ENCODE data around the gene TTC9. TPM values are rescaled to one million over a fixed set of nuclear protein-coding genes. Genes with fewer than 3 reads are reported as not detected.

TTC9 gene
- total RNA-seq, 4 donors from 2014 or later, result 22.5 to 50.6 (median 32.5) TPM

DNA sequence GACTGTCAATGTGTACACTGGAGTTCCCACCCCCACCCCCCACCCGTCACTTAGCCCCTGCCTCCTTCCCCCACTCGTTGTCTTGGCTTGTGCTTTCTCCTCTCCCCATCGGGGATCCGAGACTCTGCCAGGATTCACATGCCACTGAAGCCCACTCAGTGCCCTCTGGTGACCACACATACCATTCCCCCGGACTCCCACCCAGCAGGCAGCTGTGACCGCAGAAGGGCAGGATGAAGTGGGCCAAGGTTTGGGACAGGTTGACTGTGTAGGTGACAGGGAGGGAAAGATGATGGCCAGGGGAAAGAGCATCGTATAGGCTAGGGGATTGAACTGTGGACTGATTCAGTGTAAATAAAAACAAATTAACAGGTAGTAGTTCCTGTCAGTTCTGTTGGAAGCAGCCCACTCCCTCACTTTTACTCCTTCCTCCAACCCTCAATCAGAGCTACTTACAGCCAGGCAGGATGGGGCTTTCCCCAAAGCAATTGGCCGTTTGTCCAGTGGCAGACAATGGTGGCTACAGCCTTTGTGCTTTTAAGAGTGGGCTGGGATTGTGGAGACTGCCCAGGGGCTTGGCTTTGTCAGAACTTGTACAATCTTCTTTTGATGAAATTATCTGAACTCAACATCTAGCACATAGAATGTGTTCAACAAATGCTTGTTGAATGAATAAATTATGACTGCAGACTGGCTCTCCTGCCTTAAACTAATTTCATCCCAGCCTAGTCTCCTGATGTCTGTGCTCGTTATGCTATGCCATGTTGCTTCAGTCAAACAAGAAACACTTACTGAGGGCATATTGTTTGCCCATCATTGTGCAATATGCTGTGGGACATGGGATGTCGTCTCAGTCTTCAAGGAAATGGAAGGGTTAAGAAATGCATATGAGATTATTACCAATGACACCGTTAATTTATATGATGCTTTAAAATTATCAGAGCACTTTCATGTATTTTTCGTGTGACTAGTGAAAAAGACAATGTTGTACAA, 30.2 kb downstream of the TTC9 start:
- no peak for TF ChIP-seq POLR2A (IDR thresholded peaks at IDR 0.05)
- TF ChIP-seq, protein P1, sequence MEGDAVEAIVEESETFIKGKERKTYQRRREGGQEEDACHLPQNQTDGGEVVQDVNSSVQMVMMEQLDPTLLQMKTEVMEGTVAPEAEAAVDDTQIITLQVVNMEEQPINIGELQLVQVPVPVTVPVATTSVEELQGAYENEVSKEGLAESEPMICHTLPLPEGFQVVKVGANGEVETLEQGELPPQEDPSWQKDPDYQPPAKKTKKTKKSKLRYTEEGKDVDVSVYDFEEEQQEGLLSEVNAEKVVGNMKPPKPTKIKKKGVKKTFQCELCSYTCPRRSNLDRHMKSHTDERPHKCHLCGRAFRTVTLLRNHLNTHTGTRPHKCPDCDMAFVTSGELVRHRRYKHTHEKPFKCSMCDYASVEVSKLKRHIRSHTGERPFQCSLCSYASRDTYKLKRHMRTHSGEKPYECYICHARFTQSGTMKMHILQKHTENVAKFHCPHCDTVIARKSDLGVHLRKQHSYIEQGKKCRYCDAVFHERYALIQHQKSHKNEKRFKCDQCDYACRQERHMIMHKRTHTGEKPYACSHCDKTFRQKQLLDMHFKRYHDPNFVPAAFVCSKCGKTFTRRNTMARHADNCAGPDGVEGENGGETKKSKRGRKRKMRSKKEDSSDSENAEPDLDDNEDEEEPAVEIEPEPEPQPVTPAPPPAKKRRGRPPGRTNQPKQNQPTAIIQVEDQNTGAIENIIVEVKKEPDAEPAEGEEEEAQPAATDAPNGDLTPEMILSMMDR (IDR thresholded peaks at IDR 0.05), result no peak
- WGBS, 2 donors, result 53 to 60% methylated on average over 5 to 10 of the region's 12 CpGs
- H3K27ac ChIP-seq, result no peak overlapping the region
- no peaks in the 10 kb centered on the region for H3K9me3 ChIP-seq
- intact Hi-C loops (cut with DNase I), result no loop called here
- DNase-seq, result no peak
- H3K4me1 ChIP-seq, result peaks cover 0 to 25% (median 0%) of the 10 kb centered on the region in 3 donors
- no peak overlapping the region for H3K4me3 ChIP-seq
- H3K36me3 ChIP-seq, result peaks cover 0 to 56% (median 0%) of the 10 kb centered on the region in 3 donors
- no peaks in the 10 kb centered on the region for H3K27me3 ChIP-seq

DNA sequence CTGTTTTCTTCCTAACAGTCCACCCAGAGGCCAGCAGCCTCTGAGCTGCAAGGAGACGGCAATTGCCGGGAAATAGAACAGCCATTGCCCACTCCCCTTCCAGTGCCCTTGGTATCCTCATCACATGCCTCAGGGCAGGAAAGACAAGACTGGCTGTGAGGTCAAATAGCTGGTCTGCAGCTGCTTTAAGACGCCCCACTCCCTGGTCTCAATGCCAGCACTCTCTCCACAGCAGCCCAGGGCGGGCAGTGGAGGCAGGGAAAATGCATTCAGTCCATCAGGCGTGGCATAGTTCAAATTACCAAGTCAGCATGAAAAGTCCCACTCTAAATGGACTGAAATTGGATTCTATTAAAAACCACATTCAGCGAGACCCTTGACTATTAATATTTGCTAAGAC, 35.6 kb downstream of the TTC9 start:
- no peak for DNase-seq
- 88 to 92% methylated on average over 5 to 6 of the region's 6 CpGs for WGBS, 2 donors
- no peak overlapping the region for H3K4me3 ChIP-seq
- no peaks in the 10 kb centered on the region for H3K27me3 ChIP-seq
- H3K9me3 ChIP-seq, result no peaks in the 10 kb centered on the region
- intact Hi-C loops (cut with DNase I), result no loop called here
- no peak overlapping the region for H3K27ac ChIP-seq
- H3K36me3 ChIP-seq, result peaks cover 0 to 14% (median 0%) of the 10 kb centered on the region in 3 donors
- TF ChIP-seq, protein P1 (IDR thresholded peaks at IDR 0.05), result no peak
- no peak for TF ChIP-seq POLR2A (IDR thresholded peaks at IDR 0.05)
- no peaks in the 10 kb centered on the region for H3K4me1 ChIP-seq

DNA sequence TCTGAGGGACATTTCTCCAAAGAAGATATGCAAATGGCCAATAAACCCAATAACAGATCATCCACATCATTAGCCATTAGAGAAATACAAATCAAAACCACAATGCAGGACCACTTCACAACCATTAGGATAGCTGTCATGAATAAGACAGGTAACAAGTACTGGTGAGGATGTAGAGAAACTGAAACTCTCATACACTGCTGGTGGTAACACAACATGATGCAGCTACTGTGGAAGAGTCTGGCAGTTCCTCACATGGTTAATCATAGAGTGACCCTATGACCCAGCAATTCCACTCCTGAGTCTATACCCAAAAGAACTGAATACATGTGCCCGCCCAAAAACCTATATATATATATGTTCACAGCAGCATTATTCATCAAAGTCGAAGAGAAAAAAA, 39.0 kb downstream of the TTC9 start:
- H3K27me3 ChIP-seq, result peaks cover 0 to under 1% (median 0%) of the 10 kb centered on the region in 4 donors
- H3K36me3 ChIP-seq, result peaks cover 0 to 4% (median 0%) of the 10 kb centered on the region in 3 donors
- H3K4me1 ChIP-seq, result peaks cover 0 to 6% (median 0%) of the 10 kb centered on the region in 3 donors
- H3K27ac ChIP-seq, result no peak overlapping the region
- WGBS, 2 donors, result 89 to 100% methylated on average over 2 of the region's 2 CpGs
- no peak for DNase-seq
- no peak overlapping the region for H3K4me3 ChIP-seq
- no peaks in the 10 kb centered on the region for H3K9me3 ChIP-seq
- TF ChIP-seq POLR2A (IDR thresholded peaks at IDR 0.05), result no peak
- TF ChIP-seq, protein P1 (IDR thresholded peaks at IDR 0.05), result no peak
- intact Hi-C loops (cut with DNase I), result no loop called here

DNA sequence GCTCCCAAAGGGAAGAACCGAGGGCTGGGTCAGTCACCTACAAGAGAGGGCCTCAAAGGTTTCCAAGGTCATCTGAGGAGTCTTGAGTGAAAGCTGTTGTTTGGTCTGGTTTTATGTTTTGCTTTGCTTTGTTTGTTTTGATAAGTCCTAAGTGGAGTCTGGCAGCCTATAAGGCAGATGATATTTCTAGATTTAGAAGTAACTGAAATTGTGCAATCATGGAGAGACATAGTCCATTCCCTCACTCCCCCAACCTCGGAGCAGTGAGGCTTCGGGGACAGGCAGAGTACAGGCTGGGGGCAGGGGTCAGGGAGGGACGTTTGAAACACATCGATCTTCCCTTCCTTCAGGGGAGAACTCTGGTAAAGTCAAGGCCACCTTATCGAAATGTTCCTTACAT, 42.3 kb downstream of the TTC9 start:
- DNase-seq, result no peak
- intact Hi-C loops (cut with DNase I), result no loop called here
- TF ChIP-seq POLR2A (IDR thresholded peaks at IDR 0.05), result no peak
- TF ChIP-seq, protein P1 (IDR thresholded peaks at IDR 0.05), result no peak
- Histone ChIP-seq H3K27ac (no peak overlapping the region), H3K4me3 (no peak overlapping the region), H3K9me3 (no peaks in the 10 kb centered on the region), H3K36me3 (no peaks in the 10 kb centered on the region), H3K4me1 (peaks cover 0 to 9% (median 0%) of the 10 kb centered on the region in 3 donors), H3K27me3 (peaks cover 0 to 3% (median 0%) of the 10 kb centered on the region in 4 donors)
- 63 to 67% methylated on average over 6 of the region's 6 CpGs for WGBS, 2 donors

Measured in esophagus squamous epithelium (tissue), 5 donors.